Measurements from ENCODE around the gene INPP4B. TPM values are rescaled to one million over a fixed set of nuclear protein-coding genes. Genes with fewer than 3 reads are reported as not detected.

INPP4B gene
- total and polyA plus RNA-seq, 2 experiments from 2014 or later, result 4.6 to 5.5 TPM

DNA sequence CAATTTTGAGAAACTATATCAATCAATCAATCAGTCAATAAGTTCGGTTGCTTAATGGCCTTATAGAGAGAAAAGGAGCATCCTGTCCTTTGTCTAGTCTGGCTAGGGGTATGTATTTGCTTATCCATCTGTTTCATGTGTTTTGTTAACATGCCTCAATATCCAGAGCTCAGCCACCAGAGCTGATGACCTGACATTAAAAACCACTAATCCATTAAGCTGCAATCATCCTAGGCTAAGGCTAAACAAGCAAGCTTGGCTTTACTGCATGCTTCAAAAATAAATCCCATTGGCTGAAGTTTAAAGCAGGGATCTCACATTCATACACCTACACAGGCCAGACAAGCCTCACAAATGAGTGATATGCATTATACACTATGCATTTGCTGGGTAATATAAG lies 139.7 kb downstream of the INPP4B start:
- Histone ChIP-seq H3K27me3 (no peaks in the 10 kb centered on the region), H3K36me3 (no peaks in the 10 kb centered on the region)
- TF ChIP-seq, protein P1, sequence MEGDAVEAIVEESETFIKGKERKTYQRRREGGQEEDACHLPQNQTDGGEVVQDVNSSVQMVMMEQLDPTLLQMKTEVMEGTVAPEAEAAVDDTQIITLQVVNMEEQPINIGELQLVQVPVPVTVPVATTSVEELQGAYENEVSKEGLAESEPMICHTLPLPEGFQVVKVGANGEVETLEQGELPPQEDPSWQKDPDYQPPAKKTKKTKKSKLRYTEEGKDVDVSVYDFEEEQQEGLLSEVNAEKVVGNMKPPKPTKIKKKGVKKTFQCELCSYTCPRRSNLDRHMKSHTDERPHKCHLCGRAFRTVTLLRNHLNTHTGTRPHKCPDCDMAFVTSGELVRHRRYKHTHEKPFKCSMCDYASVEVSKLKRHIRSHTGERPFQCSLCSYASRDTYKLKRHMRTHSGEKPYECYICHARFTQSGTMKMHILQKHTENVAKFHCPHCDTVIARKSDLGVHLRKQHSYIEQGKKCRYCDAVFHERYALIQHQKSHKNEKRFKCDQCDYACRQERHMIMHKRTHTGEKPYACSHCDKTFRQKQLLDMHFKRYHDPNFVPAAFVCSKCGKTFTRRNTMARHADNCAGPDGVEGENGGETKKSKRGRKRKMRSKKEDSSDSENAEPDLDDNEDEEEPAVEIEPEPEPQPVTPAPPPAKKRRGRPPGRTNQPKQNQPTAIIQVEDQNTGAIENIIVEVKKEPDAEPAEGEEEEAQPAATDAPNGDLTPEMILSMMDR (IDR thresholded peaks at IDR 0.05; ENCODE audit: low read depth, low read length), result no peak

DNA sequence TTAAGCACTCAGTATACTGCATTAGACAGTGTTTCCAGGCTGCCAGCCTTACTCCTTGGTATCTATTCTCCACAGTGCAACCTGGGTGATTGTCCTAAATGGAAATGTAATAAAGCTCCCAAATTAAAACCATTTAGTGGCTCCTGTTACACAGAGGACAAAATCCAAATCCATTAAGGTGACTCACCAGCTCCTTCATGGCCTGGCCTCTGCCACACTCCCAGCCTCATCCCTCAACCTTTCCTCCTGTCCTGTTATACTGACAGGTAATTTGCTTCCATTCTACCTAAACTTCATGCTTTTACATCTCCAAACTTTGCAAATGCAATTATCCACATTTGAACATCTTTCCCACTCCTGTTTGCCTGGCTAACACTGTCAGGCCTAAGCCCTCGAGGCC lies 140.3 kb downstream of the INPP4B start:
- no peak for DNase-seq (ENCODE audit: low read depth in 1 of 2, low spot score in 1 of 2)
- Histone ChIP-seq H3K4me3 (no peak overlapping the region), H3K9me3 (ENCODE audit: low read depth) (no peaks in the 10 kb centered on the region), H3K27ac (no peak overlapping the region), H3K36me3 (no peaks in the 10 kb centered on the region), H3K27me3 (no peaks in the 10 kb centered on the region), H3K4me1 (ENCODE audit: low read depth) (no peaks in the 10 kb centered on the region)
- TF ChIP-seq, protein P1 (IDR thresholded peaks at IDR 0.05; ENCODE audit: low read depth, low read length), result no peak

More for the DNA sequence above, 139.7 kb downstream of the INPP4B start:
- Histone ChIP-seq H3K27ac (no peak overlapping the region), H3K4me3 (no peak overlapping the region), H3K4me1 (ENCODE audit: low read depth) (no peaks in the 10 kb centered on the region), H3K9me3 (ENCODE audit: low read depth) (no peaks in the 10 kb centered on the region)
- DNase-seq (ENCODE audit: low read depth in 1 of 2, low spot score in 1 of 2), result no peak

DNA sequence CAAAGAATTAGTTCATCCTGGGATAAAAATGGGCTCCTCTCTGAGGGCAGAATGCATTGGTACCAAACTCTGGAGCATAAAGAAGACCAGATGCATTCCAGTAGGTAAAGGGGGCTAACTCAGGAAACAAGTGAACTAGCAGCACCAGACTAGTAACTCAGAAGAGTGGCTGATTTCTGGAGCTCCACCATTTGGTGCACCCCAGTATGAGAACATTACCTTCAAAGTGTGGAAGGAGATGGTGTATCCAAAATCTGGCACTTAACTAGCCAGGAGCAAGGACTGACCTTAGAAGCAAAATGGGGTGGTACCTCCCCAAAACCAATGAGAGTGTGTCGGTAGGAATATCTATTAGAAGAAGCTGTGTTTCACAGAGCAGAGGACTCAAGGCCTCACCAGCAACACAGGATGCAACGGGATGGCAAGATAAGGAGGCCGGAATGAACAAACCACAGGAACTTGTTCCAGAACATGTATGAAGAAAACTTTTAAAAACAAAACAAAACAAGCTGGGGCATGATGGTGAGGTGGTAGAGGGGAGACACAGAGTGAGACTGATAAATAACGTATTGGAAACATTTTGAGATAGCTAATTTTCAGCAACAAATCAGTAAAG lies 142.3 kb downstream of the INPP4B start:
- Histone ChIP-seq H3K4me1 (ENCODE audit: low read depth) (no peaks in the 10 kb centered on the region), H3K27ac (no peak overlapping the region), H3K4me3 (no peak overlapping the region), H3K27me3 (no peaks in the 10 kb centered on the region), H3K9me3 (ENCODE audit: low read depth) (no peaks in the 10 kb centered on the region), H3K36me3 (no peaks in the 10 kb centered on the region)
- TF ChIP-seq, protein P1 (IDR thresholded peaks at IDR 0.05; ENCODE audit: low read depth, low read length), result no peak
- peak in 1 of 2 donors; percentile 18 for DNase-seq (ENCODE audit: low read depth in 1 of 2, low spot score in 1 of 2)

DNA sequence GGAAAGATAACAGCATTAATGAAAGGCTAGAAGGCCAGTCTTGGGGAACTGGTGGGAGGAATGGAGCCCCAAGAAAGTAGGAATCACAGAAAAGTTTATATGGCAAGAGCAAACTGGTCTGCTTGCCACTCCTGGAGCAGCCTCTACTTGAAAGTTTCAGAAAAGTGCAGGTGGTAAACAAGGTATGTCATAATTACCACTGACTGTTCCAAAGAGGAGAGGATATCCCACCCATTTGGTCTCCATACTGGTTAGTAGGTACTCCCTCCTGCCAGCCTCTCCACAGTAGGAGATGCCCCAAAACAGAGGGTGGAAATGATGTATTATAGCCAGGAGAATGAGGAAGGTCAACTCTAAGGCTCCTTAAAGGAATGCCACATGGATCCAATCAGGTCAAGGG lies 145.1 kb downstream of the INPP4B start:
- Histone ChIP-seq H3K36me3 (no peaks in the 10 kb centered on the region), H3K27me3 (no peaks in the 10 kb centered on the region), H3K4me3 (no peak overlapping the region), H3K4me1 (ENCODE audit: low read depth) (no peaks in the 10 kb centered on the region), H3K9me3 (ENCODE audit: low read depth) (no peaks in the 10 kb centered on the region), H3K27ac (no peak overlapping the region)
- DNase-seq (ENCODE audit: low read depth in 1 of 2, low spot score in 1 of 2), result no peak
- TF ChIP-seq, protein P1 (IDR thresholded peaks at IDR 0.05; ENCODE audit: low read depth, low read length), result no peak

DNA sequence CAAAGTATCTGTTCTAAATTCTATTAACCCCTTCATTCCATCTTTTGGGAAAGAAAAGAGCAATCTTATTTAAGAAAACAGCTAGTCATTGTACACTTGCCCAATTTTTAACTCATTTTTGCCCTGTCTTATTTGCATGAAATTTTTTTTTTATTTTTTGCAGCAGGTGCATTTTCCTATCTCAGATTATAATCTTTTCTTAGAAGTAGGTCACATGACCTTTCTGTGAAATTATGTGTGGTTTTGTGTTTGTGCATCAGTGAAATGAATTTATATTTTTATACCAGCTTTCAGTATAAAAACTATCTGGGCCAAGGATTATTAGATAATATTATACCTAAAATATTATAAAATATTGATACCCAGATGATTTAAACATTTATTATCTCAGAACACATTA lies 145.6 kb downstream of the INPP4B start:
- DNase-seq (ENCODE audit: low read depth in 1 of 2, low spot score in 1 of 2), result no peak
- H3K4me3 ChIP-seq, result no peak overlapping the region
- no peaks in the 10 kb centered on the region for H3K27me3 ChIP-seq
- no peaks in the 10 kb centered on the region for H3K4me1 ChIP-seq (ENCODE audit: low read depth)
- H3K36me3 ChIP-seq, result no peaks in the 10 kb centered on the region
- TF ChIP-seq, protein P1 (IDR thresholded peaks at IDR 0.05; ENCODE audit: low read depth, low read length), result no peak
- no peak overlapping the region for H3K27ac ChIP-seq
- H3K9me3 ChIP-seq (ENCODE audit: low read depth), result no peaks in the 10 kb centered on the region
